ENCODE data around the gene DENND2C. TPM values are rescaled to one million over a fixed set of nuclear protein-coding genes. Genes with fewer than 3 reads are reported as not detected.

DENND2C gene
- total RNA-seq, 1 experiment from 2014 or later: 1.3 TPM

GRCh38 chr1:114554577-114554976, 115.3 kb downstream of the DENND2C start:
- Mint-ChIP-seq H3K9me3 (ENCODE audit: low read depth, unreplicated experiment) (no peaks in the 10 kb centered on the region), H3K27ac (ENCODE audit: unreplicated experiment) (no peak overlapping the region), H3K4me3 (ENCODE audit: low read depth, unreplicated experiment) (no peak overlapping the region), H3K36me3 (ENCODE audit: insufficient read depth, unreplicated experiment) (no peaks in the 10 kb centered on the region), H3K27me3 (ENCODE audit: unreplicated experiment) (no peaks in the 10 kb centered on the region), H3K4me1 (ENCODE audit: low read depth, unreplicated experiment) (no peaks in the 10 kb centered on the region)
- DNase-seq: no peak
- intact Hi-C loops (cut with micrococcal nuclease; ENCODE audit: unreplicated experiment): no loop called here
- no peak for TF ChIP-seq CTCF (IDR thresholded peaks at IDR 0.05; ENCODE audit: unreplicated experiment)
- no TSS peak for BruUV-seq (replicated peaks)
- CTCF ChIA-PET: interaction anchor here (0.6 kb wide), 1 partner anchor 16 kb away, joined by 4 read pairs; no protein-coding TSS in a partner anchor

DNA sequence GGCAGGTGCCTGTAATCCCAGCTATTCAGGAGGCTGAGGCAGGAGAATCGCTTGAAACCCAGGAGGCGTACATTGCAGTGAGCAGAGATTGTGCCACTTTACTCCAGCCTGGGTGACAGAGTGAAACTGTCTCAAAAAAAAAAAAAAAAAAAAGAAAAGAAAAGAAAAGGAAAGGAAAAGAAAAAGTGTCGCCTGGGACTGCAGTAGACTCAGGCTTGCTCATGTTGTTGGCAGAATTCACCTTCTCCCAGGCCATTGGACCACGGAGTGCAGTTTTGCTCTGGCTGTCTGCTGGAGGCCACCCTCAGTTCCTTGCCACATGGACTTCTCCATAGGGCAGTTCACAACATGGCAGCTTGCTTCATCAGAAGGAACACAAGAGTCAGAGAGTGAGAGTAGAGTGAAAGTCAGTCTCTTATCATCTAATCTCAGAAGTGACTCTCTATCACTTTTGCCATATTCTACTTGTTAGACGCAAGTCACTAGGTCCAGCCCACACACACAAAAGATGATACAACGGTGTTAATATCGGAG, 117.7 kb downstream of the DENND2C start:
- DNase-seq: no peak
- intact Hi-C loops (cut with micrococcal nuclease; ENCODE audit: unreplicated experiment): no loop called here
- CTCF ChIA-PET: interaction anchor here (0.6 kb wide), 1 partner anchor 216 kb away, joined by 4 read pairs; no protein-coding TSS in a partner anchor
- Mint-ChIP-seq H3K27ac (ENCODE audit: unreplicated experiment) (no peak overlapping the region), H3K4me3 (ENCODE audit: low read depth, unreplicated experiment) (no peak overlapping the region), H3K9me3 (ENCODE audit: low read depth, unreplicated experiment) (no peaks in the 10 kb centered on the region), H3K4me1 (ENCODE audit: low read depth, unreplicated experiment) (no peaks in the 10 kb centered on the region), H3K27me3 (ENCODE audit: unreplicated experiment) (no peaks in the 10 kb centered on the region), H3K36me3 (ENCODE audit: insufficient read depth, unreplicated experiment) (no peaks in the 10 kb centered on the region)
- BruUV-seq (replicated peaks): no TSS peak
- no peak for TF ChIP-seq CTCF (IDR thresholded peaks at IDR 0.05; ENCODE audit: unreplicated experiment)

GRCh38 chr1:114551400-114551799, 118.4 kb downstream of the DENND2C start:
- intact Hi-C loops (cut with micrococcal nuclease; ENCODE audit: unreplicated experiment): no loop called here
- no peak overlapping the region for H3K27ac Mint-ChIP-seq (ENCODE audit: unreplicated experiment)
- no peak overlapping the region for H3K4me3 Mint-ChIP-seq (ENCODE audit: low read depth, unreplicated experiment)
- H3K4me1 Mint-ChIP-seq (ENCODE audit: low read depth, unreplicated experiment): no peaks in the 10 kb centered on the region
- CTCF ChIA-PET: interaction anchor here (0.6 kb wide), 1 partner anchor 217 kb away, joined by 4 read pairs; no protein-coding TSS in a partner anchor
- no peak for TF ChIP-seq CTCF (IDR thresholded peaks at IDR 0.05; ENCODE audit: unreplicated experiment)
- H3K9me3 Mint-ChIP-seq (ENCODE audit: low read depth, unreplicated experiment): no peaks in the 10 kb centered on the region
- H3K36me3 Mint-ChIP-seq (ENCODE audit: insufficient read depth, unreplicated experiment): no peaks in the 10 kb centered on the region
- no peak for DNase-seq
- no TSS peak for BruUV-seq (replicated peaks)
- H3K27me3 Mint-ChIP-seq (ENCODE audit: unreplicated experiment): no peaks in the 10 kb centered on the region

- intact Hi-C loops (cut with micrococcal nuclease; ENCODE audit: unreplicated experiment): no loop called here
- Mint-ChIP-seq H3K27me3 (ENCODE audit: unreplicated experiment) (no peaks in the 10 kb centered on the region), H3K9me3 (ENCODE audit: low read depth, unreplicated experiment) (no peaks in the 10 kb centered on the region), H3K4me3 (ENCODE audit: low read depth, unreplicated experiment) (no peak overlapping the region), H3K4me1 (ENCODE audit: low read depth, unreplicated experiment) (no peaks in the 10 kb centered on the region), H3K27ac (ENCODE audit: unreplicated experiment) (no peak overlapping the region), H3K36me3 (ENCODE audit: insufficient read depth, unreplicated experiment) (no peaks in the 10 kb centered on the region)
- no TSS peak for BruUV-seq (replicated peaks)
- DNase-seq: no peak
- no peak for TF ChIP-seq CTCF (IDR thresholded peaks at IDR 0.05; ENCODE audit: unreplicated experiment)
- CTCF ChIA-PET: no interaction called here
Observed at GRCh38 chr1:114550336-114550735, 119.5 kb downstream of the DENND2C start.

Measured in Calu3 (cell line).